HepG2 (cell line): ENCODE data around the gene PACS1. TPM values are rescaled to one million over a fixed set of nuclear protein-coding genes. Genes with fewer than 3 reads are reported as not detected.

Experiments used
- AKNA ChIP-seq: sonication (generic); formaldehyde crosslinking; IDR thresholded peaks from 2 replicates; pipeline ENCODE4 v1.4.0; 2020; ENCODE audit warnings: missing genetic modification reagents, borderline replicate concordance
- BCL3 ChIP-seq: sonication (generic); formaldehyde crosslinking; IDR thresholded peaks from 2 replicates; pipeline ENCODE4 v1.5.1; 2020; ENCODE audit warnings: mild to moderate bottlenecking, missing genetic modification reagents, moderate library complexity
- CENPBD1 ChIP-seq: sonication (generic); formaldehyde crosslinking; IDR thresholded peaks from 2 replicates; pipeline ENCODE4 v1.8.0; 2022; ENCODE audit warnings: missing genetic modification reagents, low read depth, mild to moderate bottlenecking, borderline replicate concordance
- CHCHD3 ChIP-seq: sonication (generic); formaldehyde crosslinking; IDR thresholded peaks from 2 replicates; pipeline ENCODE4 v1.8.0; 2022; ENCODE audit warnings: mild to moderate bottlenecking, missing genetic modification reagents, moderate library complexity
- MXI1 ChIP-seq: IDR thresholded peaks from 3 replicates; pipeline ENCODE4 v1.6.1; 2012; ENCODE audit warnings: low read depth, low read length, inconsistent platforms, borderline replicate concordance
- NFE2L1 ChIP-seq: sonication (generic); formaldehyde crosslinking; IDR thresholded peaks from 2 replicates; pipeline ENCODE4 v1.4.0; 2020; ENCODE audit warnings: missing genetic modification reagents, mild to moderate bottlenecking, borderline replicate concordance
- PAF1 ChIP-seq: IDR thresholded peaks from 2 replicates; pipeline ENCODE4 v1.6.1; 2016; ENCODE audit warnings: missing genetic modification reagents, missing compliant biosample characterization
- SP4 ChIP-seq: sonication (generic); formaldehyde crosslinking; IDR thresholded peaks from 2 replicates; pipeline ENCODE4 v1.8.1; 2023; ENCODE audit warnings: mild to moderate bottlenecking, missing genetic modification reagents
- ZMYM2 ChIP-seq: sonication (generic); formaldehyde crosslinking; IDR thresholded peaks from 2 replicates; pipeline ENCODE4 v1.8.0; 2022; ENCODE audit warnings: mild to moderate bottlenecking, missing genetic modification reagents
- ZNF101 ChIP-seq: sonication (generic); formaldehyde crosslinking; IDR thresholded peaks from 2 replicates; pipeline ENCODE4 v1.4.0; 2020; ENCODE audit warnings: mild to moderate bottlenecking, low read depth, missing genetic modification reagents, borderline replicate concordance
- ZNF383 ChIP-seq: sonication (generic); formaldehyde crosslinking; IDR thresholded peaks from 2 replicates; pipeline ENCODE4 v1.4.0; 2020; ENCODE audit warnings: missing genetic modification reagents, mild to moderate bottlenecking, borderline replicate concordance
- ZNF619 ChIP-seq: sonication (generic); formaldehyde crosslinking; IDR thresholded peaks from 2 replicates; pipeline ENCODE4 v1.4.0; 2020; ENCODE audit warnings: mild to moderate bottlenecking, missing genetic modification reagents
- polyA plus RNA-seq, 8 experiments: library from polyadenylated mRNA; depleted of rRNA in 3 of 8; stranded (reverse) in 7 of 8; unstranded in 1 of 8; fragments of >200 nt; fragmentation: Illumina TruSeq in 4 of 8; extraction: Trizol in 4 of 8; gene quantifications; 2 replicates each; pipeline versions ENCODE4 v1.2.1 to v1.2.3, GENCODE V29; 2011 to 2016; ENCODE audit warnings: low read depth in 4 of 8, missing spikeins in 1 of 8, mixed read lengths in 1 of 8; ENCODE audit not compliant: insufficient read depth in 1 of 8
- total RNA-seq, 5 experiments: library from RNA; depleted of rRNA; stranded (reverse); fragments of >200 nt; fragmentation: Illumina TruSeq; extraction: Trizol; gene quantifications; 2 replicates each; pipeline ENCODE4 v1.2.3, GENCODE V29; 2016; ENCODE audit warnings: low read depth in 1 of 5
- TF ChIP-seq, protein P1 (sequence below): sonication (generic); formaldehyde crosslinking; IDR thresholded peaks from 2 replicates; pipeline ENCODE4 v1.4.0; 2020; ENCODE audit warnings: mild to moderate bottlenecking, missing genetic modification reagents

PACS1 gene
- total and polyA plus RNA-seq, 2 of the 13 experiments (the other 11 are each of a cell fraction or from before 2014, with no cell fraction given): 7.6 to 8.6 TPM

GRCh38 chr11:66288671-66289547 lies 218.8 kb downstream of the PACS1 start, which contains the start of gene YIF1A (continued):
- TF ChIP-seq, protein P1, sequence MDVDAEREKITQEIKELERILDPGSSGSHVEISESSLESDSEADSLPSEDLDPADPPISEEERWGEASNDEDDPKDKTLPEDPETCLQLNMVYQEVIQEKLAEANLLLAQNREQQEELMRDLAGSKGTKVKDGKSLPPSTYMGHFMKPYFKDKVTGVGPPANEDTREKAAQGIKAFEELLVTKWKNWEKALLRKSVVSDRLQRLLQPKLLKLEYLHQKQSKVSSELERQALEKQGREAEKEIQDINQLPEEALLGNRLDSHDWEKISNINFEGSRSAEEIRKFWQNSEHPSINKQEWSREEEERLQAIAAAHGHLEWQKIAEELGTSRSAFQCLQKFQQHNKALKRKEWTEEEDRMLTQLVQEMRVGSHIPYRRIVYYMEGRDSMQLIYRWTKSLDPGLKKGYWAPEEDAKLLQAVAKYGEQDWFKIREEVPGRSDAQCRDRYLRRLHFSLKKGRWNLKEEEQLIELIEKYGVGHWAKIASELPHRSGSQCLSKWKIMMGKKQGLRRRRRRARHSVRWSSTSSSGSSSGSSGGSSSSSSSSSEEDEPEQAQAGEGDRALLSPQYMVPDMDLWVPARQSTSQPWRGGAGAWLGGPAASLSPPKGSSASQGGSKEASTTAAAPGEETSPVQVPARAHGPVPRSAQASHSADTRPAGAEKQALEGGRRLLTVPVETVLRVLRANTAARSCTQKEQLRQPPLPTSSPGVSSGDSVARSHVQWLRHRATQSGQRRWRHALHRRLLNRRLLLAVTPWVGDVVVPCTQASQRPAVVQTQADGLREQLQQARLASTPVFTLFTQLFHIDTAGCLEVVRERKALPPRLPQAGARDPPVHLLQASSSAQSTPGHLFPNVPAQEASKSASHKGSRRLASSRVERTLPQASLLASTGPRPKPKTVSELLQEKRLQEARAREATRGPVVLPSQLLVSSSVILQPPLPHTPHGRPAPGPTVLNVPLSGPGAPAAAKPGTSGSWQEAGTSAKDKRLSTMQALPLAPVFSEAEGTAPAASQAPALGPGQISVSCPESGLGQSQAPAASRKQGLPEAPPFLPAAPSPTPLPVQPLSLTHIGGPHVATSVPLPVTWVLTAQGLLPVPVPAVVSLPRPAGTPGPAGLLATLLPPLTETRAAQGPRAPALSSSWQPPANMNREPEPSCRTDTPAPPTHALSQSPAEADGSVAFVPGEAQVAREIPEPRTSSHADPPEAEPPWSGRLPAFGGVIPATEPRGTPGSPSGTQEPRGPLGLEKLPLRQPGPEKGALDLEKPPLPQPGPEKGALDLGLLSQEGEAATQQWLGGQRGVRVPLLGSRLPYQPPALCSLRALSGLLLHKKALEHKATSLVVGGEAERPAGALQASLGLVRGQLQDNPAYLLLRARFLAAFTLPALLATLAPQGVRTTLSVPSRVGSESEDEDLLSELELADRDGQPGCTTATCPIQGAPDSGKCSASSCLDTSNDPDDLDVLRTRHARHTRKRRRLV: no peak
- TF ChIP-seq CENPBD1: no peak
- peak; percentile 87; the same call in 1 of the 2 replicates for TF ChIP-seq ZNF619 (CRISPR knock-in tag)
- no peak for TF ChIP-seq ZNF101 (CRISPR knock-in tag)
- no peak for TF ChIP-seq ZNF383 (CRISPR knock-in tag)
- TF ChIP-seq CHCHD3: no peak
- 0 out of 2 replicates have a peak, but pooled peaks have one; percentile 18 for TF ChIP-seq AKNA
- peak; percentile 58; the same call in 2 of the 3 replicates for TF ChIP-seq MXI1
- TF ChIP-seq ZMYM2 (CRISPR knock-in tag): no peak
- TF ChIP-seq PAF1 (CRISPR knock-in tag): no peak
- no peak for TF ChIP-seq BCL3
- peak; percentile 14; the same call in 1 of the 2 replicates for TF ChIP-seq SP4 (CRISPR knock-in tag)
- no peak for TF ChIP-seq NFE2L1
